ENCODE results near the gene ANKRD1. TPM values are rescaled to one million over a fixed set of nuclear protein-coding genes. Genes with fewer than 3 reads are reported as not detected.

ANKRD1 gene
- total and polyA plus RNA-seq, 2 donors (not counting 3 experiments of a cell fraction or from before 2014, with no cell fraction given) = 593 to 664 TPM

DNA sequence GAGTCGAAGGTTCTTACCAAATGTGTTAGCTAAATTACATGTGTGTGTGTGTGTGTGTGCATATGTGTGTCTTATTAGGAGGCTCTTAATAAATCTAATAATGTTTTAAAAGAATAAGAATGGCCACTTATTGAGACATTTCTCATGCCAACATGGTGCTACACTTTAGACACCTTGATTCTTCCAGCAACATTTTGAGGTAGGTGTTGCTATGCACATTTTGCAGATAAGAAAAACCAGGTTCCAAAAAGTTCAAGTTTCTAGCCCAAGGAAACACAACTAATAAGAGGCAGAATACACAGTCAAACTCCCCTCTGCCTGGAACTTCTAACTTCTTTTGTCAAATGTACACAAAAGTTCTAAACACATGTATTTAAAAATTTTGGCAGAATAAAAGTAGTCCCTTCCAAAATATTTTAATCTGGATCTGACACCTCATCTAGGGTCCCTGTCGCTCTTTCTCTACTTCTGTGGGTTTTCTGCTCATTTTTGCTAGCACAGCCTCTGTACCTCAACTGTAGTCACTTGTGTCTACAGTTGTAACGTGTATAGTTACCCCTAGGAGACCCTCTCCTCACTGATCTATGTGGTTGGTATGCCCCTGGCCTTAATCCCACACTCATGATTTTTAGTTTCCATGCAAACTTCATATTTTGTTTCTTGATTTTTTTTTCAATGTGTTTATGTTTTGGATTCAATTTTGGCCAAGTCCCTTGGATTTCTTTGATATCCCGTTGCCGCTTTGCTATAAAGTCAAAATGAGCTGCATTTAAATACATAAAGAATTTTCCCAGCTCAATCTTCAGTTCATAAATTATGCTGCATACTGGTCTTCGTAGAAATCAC, 4.3 kb downstream of the ANKRD1 start:
- DNase-seq (ENCODE audit: low read depth, low spot score) (peak; percentile 43), FAIRE-seq (no peak)
- ChIA-PET CTCF (interaction anchor here (0.7 to 4.2 kb wide), 10 partner anchors 8 to 334 kb away, joined by 3 to 30 read pairs (median 4); no protein-coding TSS in a partner anchor), POLR2A (interaction anchor here (0.7 to 4.9 kb wide), 8 partner anchors 14 to 334 kb away, joined by 3 to 48 read pairs (median 4); no protein-coding TSS in a partner anchor)
- BruUV-seq (replicated peaks) = no TSS peak
- Histone ChIP-seq H2AFZ (ENCODE audit: low read depth, low read length) (no peak overlapping the region), H3K4me2 (ENCODE audit: insufficient read depth, low read length) (peak overlapping the region; percentile 98), H3K4me1 (ENCODE audit: control insufficient read depth, extremely low read depth, insufficient read depth, low read length) (peaks cover 47% of the 10 kb centered on the region), H3K27me3 (ENCODE audit: control insufficient read depth in 2 of 2, insufficient read depth in 2 of 2, low read length in 2 of 2) (no peaks in the 10 kb centered on the region), H3K36me3 (ENCODE audit: control insufficient read depth in 2 of 2, extremely low read depth in 1 of 2, insufficient read depth in 2 of 2, low read length in 2 of 2) (peaks cover 15 to 47% of the 10 kb centered on the region in 2 experiments), H3K4me3 (replicated peaks in 1 of 3; ENCODE audit: insufficient read depth in 1 of 3, low read depth in 1 of 3, low read length in 3 of 3) (peak overlapping the region in 2 of 3 experiments; percentile 56 to 98), H4K20me1 (replicated peaks; ENCODE audit: control insufficient read depth, extremely low read depth, insufficient read depth, low read length) (no peaks in the 10 kb centered on the region), H3K9me3 (replicated peaks; ENCODE audit: control insufficient read depth, insufficient read depth, low read length) (no peaks in the 10 kb centered on the region), H3K9ac (replicated peaks; ENCODE audit: extremely low read depth, insufficient read depth, low read length) (peak overlapping the region; percentile 94), H3K9me1 (replicated peaks; ENCODE audit: control insufficient read depth, extremely low read depth, insufficient read depth, low read length) (no peaks in the 10 kb centered on the region), H3K27ac (ENCODE audit: insufficient read depth, low read depth, low read length) (peak overlapping the region; percentile 82), H3K79me2 (ENCODE audit: control insufficient read depth, insufficient read depth, low read length) (peaks cover 50% of the 10 kb centered on the region)
- intact Hi-C loops (cut with micrococcal nuclease) = loop anchor here (2.0 kb wide), 2 partner anchors 14 to 304 kb away; partner anchors contain the start of gene PCGF5
- dilution Hi-C loops (cut with MboI; ENCODE audit: extremely low pct_ligation_motif_present, low sequenced_read_pairs) = no loop called here
- TF ChIP-seq EZH2 (IDR thresholded peaks at IDR 0.05; ENCODE audit: borderline replicate concordance, low read depth, low read length, severe bottlenecking) (no peak), POLR2A (IDR thresholded peaks at IDR 0.05; ENCODE audit: low read depth, low read length) (peak; percentile 98), POLR2AphosphoS5 (IDR thresholded peaks at IDR 0.05; ENCODE audit: insufficient read depth, low read depth, low read length) (peak; percentile 96)

DNA sequence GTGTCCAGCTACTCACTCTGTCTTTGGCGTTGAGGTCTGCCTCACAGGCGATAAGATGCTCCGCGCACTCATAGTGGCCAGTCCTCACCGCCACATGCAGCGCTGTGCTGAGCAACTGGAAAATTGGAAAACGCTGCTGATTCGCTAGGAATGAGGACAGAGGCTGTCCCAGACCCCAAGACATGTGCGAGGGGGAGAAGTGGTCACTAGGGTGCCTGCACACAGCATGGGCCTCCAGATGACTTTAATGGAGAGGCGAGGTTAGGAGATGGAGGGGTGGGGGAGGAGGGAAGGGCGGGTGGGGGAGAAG, 5.2 kb downstream of the ANKRD1 start:
- dilution Hi-C loops (cut with MboI; ENCODE audit: extremely low pct_ligation_motif_present, low sequenced_read_pairs) = no loop called here
- Histone ChIP-seq H4K20me1 (replicated peaks; ENCODE audit: control insufficient read depth, extremely low read depth, insufficient read depth, low read length) (no peaks in the 10 kb centered on the region), H2AFZ (ENCODE audit: low read depth, low read length) (no peak overlapping the region), H3K4me1 (ENCODE audit: control insufficient read depth, extremely low read depth, insufficient read depth, low read length) (peaks cover 46% of the 10 kb centered on the region), H3K36me3 (ENCODE audit: control insufficient read depth in 2 of 2, extremely low read depth in 1 of 2, insufficient read depth in 2 of 2, low read length in 2 of 2) (peaks cover 15 to 47% of the 10 kb centered on the region in 2 experiments), H3K9me3 (replicated peaks; ENCODE audit: control insufficient read depth, insufficient read depth, low read length) (no peaks in the 10 kb centered on the region), H3K27me3 (ENCODE audit: control insufficient read depth in 2 of 2, insufficient read depth in 2 of 2, low read length in 2 of 2) (no peaks in the 10 kb centered on the region), H3K4me2 (ENCODE audit: insufficient read depth, low read length) (peak overlapping the region; percentile 57), H3K9me1 (replicated peaks; ENCODE audit: control insufficient read depth, extremely low read depth, insufficient read depth, low read length) (no peaks in the 10 kb centered on the region), H3K4me3 (replicated peaks in 1 of 3; ENCODE audit: insufficient read depth in 1 of 3, low read depth in 1 of 3, low read length in 3 of 3) (no peak overlapping the region), H3K79me2 (ENCODE audit: control insufficient read depth, insufficient read depth, low read length) (peaks cover 47% of the 10 kb centered on the region), H3K9ac (replicated peaks; ENCODE audit: extremely low read depth, insufficient read depth, low read length) (peak overlapping the region; percentile 11), H3K27ac (ENCODE audit: insufficient read depth, low read depth, low read length) (no peak overlapping the region)
- BruUV-seq (replicated peaks) = no TSS peak
- intact Hi-C loops (cut with micrococcal nuclease) = loop anchor here (2.0 kb wide), 2 partner anchors 15 to 305 kb away; partner anchors contain the start of gene PCGF5
- ChIA-PET POLR2A (interaction anchor here (0.6 to 4.9 kb wide), 3 partner anchors 14 to 53 kb away, joined by 3 to 48 read pairs (median 7); no protein-coding TSS in a partner anchor), CTCF (interaction anchor here (4.2 kb wide), 1 partner anchor 14 kb away, joined by 30 read pairs; no protein-coding TSS in a partner anchor)
- peak; percentile 2 for TF ChIP-seq GATA2 (IDR thresholded peaks at IDR 0.05; ENCODE audit: insufficient read depth, insufficient read length, low read depth, low read length)
- TF ChIP-seq POLR2A (IDR thresholded peaks at IDR 0.05; ENCODE audit: low read depth, low read length) = peak; percentile 12
- TF ChIP-seq EZH2 (IDR thresholded peaks at IDR 0.05; ENCODE audit: borderline replicate concordance, low read depth, low read length, severe bottlenecking) = no peak
- FAIRE-seq (no peak), DNase-seq (ENCODE audit: low read depth, low spot score) (peak; percentile 34)
